Uterus (tissue), 4 donors: Measurements from ENCODE around the gene KRTAP13-3. TPM values are rescaled to one million over a fixed set of nuclear protein-coding genes. Genes with fewer than 3 reads are reported as not detected.

Experiments
- DNase-seq, 2 donors: peaks; one replicate each; pipeline ENCODE4 v3.0.0-alpha.2; 2019 to 2020
- H3K27ac ChIP-seq, 2 donors: fragments of 200-600 bp; sonication (generic); 1 replicate in 1 of 2; 2 replicates in 1 of 2; pipeline ENCODE4 v1.5.1; 2016 to 2018
- H3K27me3 ChIP-seq, 2 donors: fragments of 200-600 bp; sonication (generic); one replicate each; pipeline ENCODE4 v1.5.1; 2018 to 2019; ENCODE audit warnings: control low read depth in 1 of 2
- H3K36me3 ChIP-seq, 2 donors: fragments of 200-600 bp; sonication (generic); one replicate each; pipeline ENCODE4 v1.5.1; 2019; ENCODE audit warnings: control low read depth in 1 of 2
- H3K4me1 ChIP-seq, 2 donors: fragments of 200-600 bp; sonication (generic); one replicate each; pipeline ENCODE4 v1.5.1; 2018 to 2019; ENCODE audit warnings: control low read depth in 1 of 2
- H3K4me3 ChIP-seq, 2 donors: fragments of 200-600 bp; sonication (generic); 1 replicate in 1 of 2; 2 replicates in 1 of 2; pipeline ENCODE4 v1.5.1; 2018 to 2019; ENCODE audit warnings: mild to moderate bottlenecking in 1 of 2
- H3K9me3 ChIP-seq, 2 donors: fragments of 200-600 bp; sonication (generic); one replicate each; pipeline ENCODE4 v1.5.1; 2019; ENCODE audit warnings: control low read depth in 1 of 2
- POLR2A ChIP-seq, 2 donors: fragments of 450-650 bp; IDR thresholded peaks; one replicate each; pipeline ENCODE4 v1.6.1; 2016; ENCODE audit warnings: antibody characterized with exemption in 2 of 2, mild to moderate bottlenecking in 1 of 2, moderate library complexity in 1 of 2
- intact Hi-C: fragments of 100-400 bp; cut with DNase I; formaldehyde crosslinking; loops from one replicate; pipeline ENCODE4 v1.15.1; 2023; ENCODE audit warnings: low total_unique reads
- total RNA-seq, 4 donors: library from RNA; depleted of rRNA in 3 of 4; stranded (reverse); fragments of >200 nt in 3 of 4; gene quantifications; one replicate each; pipeline versions ENCODE4 v1.1.0 to v1.2.4, GENCODE V29; 2014 to 2023
- TF ChIP-seq, protein P1 (sequence below), 4 experiments: fragments of 200-600 bp in 2 of 4; fragments of 450-650 bp in 2 of 4; sonication (generic) in 2 of 4; IDR thresholded peaks; one replicate each; pipeline ENCODE4 v1.5.1; 2016 to 2019; ENCODE audit warnings: antibody characterized with exemption in 4 of 4, mild to moderate bottlenecking in 2 of 4, moderate library complexity in 1 of 4
- donor health status: DM: yes; HTN: yes; CAD: no.

The KRTAP13-3 gene
- total RNA-seq, 4 donors from 2014 or later = not detected

DNA sequence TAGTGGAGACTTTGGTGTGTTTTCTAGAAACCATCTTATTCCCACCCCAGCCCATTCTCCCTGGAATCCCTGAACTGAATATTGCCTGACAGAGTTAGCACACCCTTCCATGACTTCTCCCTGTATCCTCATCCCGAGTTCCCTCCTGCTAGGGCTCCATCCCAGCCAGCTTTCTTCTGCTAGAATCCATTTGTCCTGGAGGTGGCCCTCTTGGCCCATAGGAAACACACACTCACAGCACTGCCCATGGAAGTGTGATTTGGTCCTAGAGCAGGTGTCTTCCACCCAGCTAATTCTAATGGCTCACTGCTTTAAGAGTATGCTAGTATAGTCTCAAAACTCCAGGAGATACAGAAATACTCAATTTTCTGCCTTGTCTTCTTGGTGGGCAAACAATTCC lies 18.5 kb upstream of the KRTAP13-3 start:
- no peaks in the 10 kb centered on the region for H3K36me3 ChIP-seq
- H3K4me3 ChIP-seq = no peak overlapping the region
- H3K4me1 ChIP-seq = no peaks in the 10 kb centered on the region
- H3K27ac ChIP-seq = no peak overlapping the region
- H3K27me3 ChIP-seq = no peaks in the 10 kb centered on the region
- no peak for TF ChIP-seq POLR2A (IDR thresholded peaks at IDR 0.05)
- TF ChIP-seq, protein P1, sequence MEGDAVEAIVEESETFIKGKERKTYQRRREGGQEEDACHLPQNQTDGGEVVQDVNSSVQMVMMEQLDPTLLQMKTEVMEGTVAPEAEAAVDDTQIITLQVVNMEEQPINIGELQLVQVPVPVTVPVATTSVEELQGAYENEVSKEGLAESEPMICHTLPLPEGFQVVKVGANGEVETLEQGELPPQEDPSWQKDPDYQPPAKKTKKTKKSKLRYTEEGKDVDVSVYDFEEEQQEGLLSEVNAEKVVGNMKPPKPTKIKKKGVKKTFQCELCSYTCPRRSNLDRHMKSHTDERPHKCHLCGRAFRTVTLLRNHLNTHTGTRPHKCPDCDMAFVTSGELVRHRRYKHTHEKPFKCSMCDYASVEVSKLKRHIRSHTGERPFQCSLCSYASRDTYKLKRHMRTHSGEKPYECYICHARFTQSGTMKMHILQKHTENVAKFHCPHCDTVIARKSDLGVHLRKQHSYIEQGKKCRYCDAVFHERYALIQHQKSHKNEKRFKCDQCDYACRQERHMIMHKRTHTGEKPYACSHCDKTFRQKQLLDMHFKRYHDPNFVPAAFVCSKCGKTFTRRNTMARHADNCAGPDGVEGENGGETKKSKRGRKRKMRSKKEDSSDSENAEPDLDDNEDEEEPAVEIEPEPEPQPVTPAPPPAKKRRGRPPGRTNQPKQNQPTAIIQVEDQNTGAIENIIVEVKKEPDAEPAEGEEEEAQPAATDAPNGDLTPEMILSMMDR (IDR thresholded peaks at IDR 0.05) = no peak
- intact Hi-C loops = no loop called here
- no peaks in the 10 kb centered on the region for H3K9me3 ChIP-seq
- DNase-seq = no peak

GRCh38 chr21:30443226-30443625 lies 17.5 kb upstream of the KRTAP13-3 start:
- Histone ChIP-seq H3K36me3 (no peaks in the 10 kb centered on the region), H3K27ac (no peak overlapping the region), H3K4me1 (no peaks in the 10 kb centered on the region), H3K27me3 (no peaks in the 10 kb centered on the region), H3K4me3 (no peak overlapping the region), H3K9me3 (no peaks in the 10 kb centered on the region)
- DNase-seq = no peak
- intact Hi-C loops = no loop called here
- TF ChIP-seq POLR2A (IDR thresholded peaks at IDR 0.05) = no peak
- TF ChIP-seq, protein P1 (IDR thresholded peaks at IDR 0.05) = no peak

GRCh38 chr21:30439975-30440374 lies 14.2 kb upstream of the KRTAP13-3 start, which contains the start of gene KRTAP15-1:
TSS of gene KRTAP15-1 (plus strand) at chr21:30440275. CDS start at chr21:30440328, 53 bp downstream.
- intact Hi-C loops = no loop called here
- Histone ChIP-seq H3K4me3 (no peak within 1 kb of the TSS), H3K9me3 (no peaks in the 10 kb centered on the region), H3K36me3 (no peaks in the 10 kb centered on the region), H3K27me3 (no peaks in the 10 kb centered on the region), H3K27ac (no peak within 1 kb of the TSS), H3K4me1 (no peaks in the 10 kb centered on the region)
- DNase-seq = no peak
- TF ChIP-seq, protein P1 (IDR thresholded peaks at IDR 0.05) = no peak
- TF ChIP-seq POLR2A (IDR thresholded peaks at IDR 0.05) = no peak

DNA sequence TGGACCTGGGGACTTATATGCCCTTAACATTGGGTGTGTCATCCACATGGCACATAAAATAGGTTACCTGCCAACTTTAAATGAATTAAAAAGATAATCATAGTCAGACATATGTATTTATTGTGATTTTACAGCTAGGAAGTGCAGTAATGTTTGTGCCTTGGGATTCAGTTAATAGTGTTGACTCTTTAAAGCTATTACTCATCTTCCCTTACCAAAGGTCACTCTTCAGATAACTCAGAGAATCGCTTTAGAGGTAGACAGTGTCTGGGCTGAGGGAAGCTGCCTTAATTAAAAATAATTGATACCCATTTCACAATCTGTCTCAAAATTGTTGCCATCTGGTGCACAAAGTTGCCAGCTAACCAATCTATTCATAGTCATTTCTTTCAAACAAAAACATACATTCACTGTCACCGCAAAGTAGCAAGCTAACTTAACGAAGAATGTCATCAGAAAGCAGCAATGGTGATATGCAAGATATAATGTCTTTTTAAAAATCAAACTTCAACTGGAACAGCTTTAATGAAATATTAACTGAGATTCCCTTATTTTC lies 11.4 kb upstream of the KRTAP13-3 start:
- TF ChIP-seq POLR2A (IDR thresholded peaks at IDR 0.05) = no peak
- TF ChIP-seq, protein P1 (IDR thresholded peaks at IDR 0.05) = no peak
- H3K27ac ChIP-seq = no peak overlapping the region
- H3K9me3 ChIP-seq = no peaks in the 10 kb centered on the region
- H3K36me3 ChIP-seq = no peaks in the 10 kb centered on the region
- no peak overlapping the region for H3K4me3 ChIP-seq
- no peak for DNase-seq
- no peaks in the 10 kb centered on the region for H3K4me1 ChIP-seq
- intact Hi-C loops = no loop called here
- no peaks in the 10 kb centered on the region for H3K27me3 ChIP-seq

GRCh38 chr21:30434033-30434631 lies 8.4 kb upstream of the KRTAP13-3 start:
- TF ChIP-seq, protein P1 (IDR thresholded peaks at IDR 0.05) = no peak
- no peak for TF ChIP-seq POLR2A (IDR thresholded peaks at IDR 0.05)
- Histone ChIP-seq H3K27me3 (no peaks in the 10 kb centered on the region), H3K4me1 (no peaks in the 10 kb centered on the region), H3K27ac (no peak overlapping the region), H3K9me3 (no peaks in the 10 kb centered on the region), H3K36me3 (no peaks in the 10 kb centered on the region), H3K4me3 (no peak overlapping the region)
- DNase-seq = no peak
- intact Hi-C loops = no loop called here
